ENCODE results near the gene KCNMA1. TPM values are rescaled to one million over a fixed set of nuclear protein-coding genes. Genes with fewer than 3 reads are reported as not detected.

The KCNMA1 gene
- total and polyA plus RNA-seq, 10 of the 15 experiments (the other 5 are each of a cell fraction or from before 2014, with no cell fraction given) = 8.5 to 77.0 (median 21.3) TPM

DNA sequence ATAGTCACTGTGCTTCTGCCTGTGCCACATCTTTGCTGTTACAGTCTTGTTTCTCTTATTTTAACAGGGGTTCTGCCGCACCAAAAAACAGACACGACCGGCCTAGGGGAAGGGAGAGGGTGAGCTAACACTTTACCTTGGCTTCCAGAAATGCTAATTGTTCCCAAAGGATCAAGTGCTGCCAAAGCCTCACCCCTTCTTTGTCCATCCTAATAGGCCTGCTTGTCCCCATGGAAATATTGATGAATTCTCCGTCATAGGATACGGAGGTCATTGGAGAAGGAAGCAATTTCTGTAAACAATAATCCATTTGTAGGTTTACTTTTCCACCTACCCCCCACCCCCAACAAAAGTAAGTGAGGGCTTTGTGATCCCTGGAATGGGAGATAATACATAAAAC lies 567.3 kb downstream of the KCNMA1 start (continued):
- TF ChIP-seq, protein P1, sequence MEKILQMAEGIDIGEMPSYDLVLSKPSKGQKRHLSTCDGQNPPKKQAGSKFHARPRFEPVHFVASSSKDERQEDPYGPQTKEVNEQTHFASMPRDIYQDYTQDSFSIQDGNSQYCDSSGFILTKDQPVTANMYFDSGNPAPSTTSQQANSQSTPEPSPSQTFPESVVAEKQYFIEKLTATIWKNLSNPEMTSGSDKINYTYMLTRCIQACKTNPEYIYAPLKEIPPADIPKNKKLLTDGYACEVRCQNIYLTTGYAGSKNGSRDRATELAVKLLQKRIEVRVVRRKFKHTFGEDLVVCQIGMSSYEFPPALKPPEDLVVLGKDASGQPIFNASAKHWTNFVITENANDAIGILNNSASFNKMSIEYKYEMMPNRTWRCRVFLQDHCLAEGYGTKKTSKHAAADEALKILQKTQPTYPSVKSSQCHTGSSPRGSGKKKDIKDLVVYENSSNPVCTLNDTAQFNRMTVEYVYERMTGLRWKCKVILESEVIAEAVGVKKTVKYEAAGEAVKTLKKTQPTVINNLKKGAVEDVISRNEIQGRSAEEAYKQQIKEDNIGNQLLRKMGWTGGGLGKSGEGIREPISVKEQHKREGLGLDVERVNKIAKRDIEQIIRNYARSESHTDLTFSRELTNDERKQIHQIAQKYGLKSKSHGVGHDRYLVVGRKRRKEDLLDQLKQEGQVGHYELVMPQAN (conservative IDR thresholded peaks at IDR 0.05) = no peak
- TF ChIP-seq, protein P2, sequence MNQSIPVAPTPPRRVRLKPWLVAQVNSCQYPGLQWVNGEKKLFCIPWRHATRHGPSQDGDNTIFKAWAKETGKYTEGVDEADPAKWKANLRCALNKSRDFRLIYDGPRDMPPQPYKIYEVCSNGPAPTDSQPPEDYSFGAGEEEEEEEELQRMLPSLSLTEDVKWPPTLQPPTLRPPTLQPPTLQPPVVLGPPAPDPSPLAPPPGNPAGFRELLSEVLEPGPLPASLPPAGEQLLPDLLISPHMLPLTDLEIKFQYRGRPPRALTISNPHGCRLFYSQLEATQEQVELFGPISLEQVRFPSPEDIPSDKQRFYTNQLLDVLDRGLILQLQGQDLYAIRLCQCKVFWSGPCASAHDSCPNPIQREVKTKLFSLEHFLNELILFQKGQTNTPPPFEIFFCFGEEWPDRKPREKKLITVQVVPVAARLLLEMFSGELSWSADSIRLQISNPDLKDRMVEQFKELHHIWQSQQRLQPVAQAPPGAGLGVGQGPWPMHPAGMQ (IDR thresholded peaks at IDR 0.05; ENCODE audit: borderline replicate concordance) = no peak
- no peak for TF ChIP-seq SREBF2 (IDR thresholded peaks at IDR 0.05; ENCODE audit: low read length)

DNA sequence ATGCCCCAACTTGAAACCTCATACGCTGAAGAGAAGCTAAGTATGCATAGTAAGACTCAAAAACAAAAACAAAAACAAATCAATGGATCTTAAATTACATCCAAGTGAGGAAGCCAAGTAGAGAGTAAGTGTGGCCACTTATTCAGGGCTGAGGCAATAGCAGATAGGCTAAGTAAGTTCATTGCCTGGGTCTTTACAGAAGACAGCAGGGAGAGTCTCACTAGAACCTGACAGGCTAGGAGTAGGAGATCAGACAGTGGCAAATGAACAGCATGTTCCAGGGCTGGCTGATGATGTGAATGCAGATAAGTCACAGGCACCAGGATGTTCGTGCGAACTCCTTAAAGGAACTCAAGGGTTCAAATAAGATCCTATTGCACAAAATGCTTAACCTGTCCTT lies 568.6 kb downstream of the KCNMA1 start:
- intact Hi-C loops (cut with micrococcal nuclease; ENCODE audit: unreplicated experiment) (no loop called here), in situ Hi-C loops (cut with MboI) (no loop called here)
- ChIA-PET POLR2A (no interaction called here), CTCF (interaction anchor here (1.2 kb wide), 1 partner anchor 32 kb away, joined by 3 read pairs; no protein-coding TSS in a partner anchor), SMC1A (ENCODE audit: uncharacterized antibody, unreplicated experiment) (no interaction called here), RAD21 (ENCODE audit: unreplicated experiment) (no interaction called here)
- FAIRE-seq = no peak
- DNase-seq (ENCODE audit: low read depth, low spot score) = no peak
- no TSS peak for BruUV-seq (replicated peaks)
- no peaks in the 10 kb centered on the region for H3K36me3 ChIP-seq (ENCODE audit: control insufficient read depth in 2 of 2, insufficient read depth in 2 of 2, low read length in 1 of 2)
- WGBS (ENCODE audit: insufficient coverage, insufficient replicate concordance, low lambda C conversion rate, missing lambda C conversion rate) = 41% methylated on average over 3 of the region's 3 CpGs
- no peak for ATAC-seq
- no peak overlapping the region for H3K9ac ChIP-seq (ENCODE audit: control insufficient read depth, insufficient read depth, low read length)
- H3K27ac ChIP-seq (ENCODE audit: control insufficient read depth, insufficient read depth) = no peak overlapping the region
- H3K27me3 ChIP-seq (replicated peaks in 1 of 2; ENCODE audit: control insufficient read depth in 2 of 2, insufficient read depth in 2 of 2, low read length in 1 of 2) = no peaks in the 10 kb centered on the region
- H2AFZ ChIP-seq (ENCODE audit: control insufficient read depth, low read depth, low read length) = no peak overlapping the region
- no peaks in the 10 kb centered on the region for H3K79me2 ChIP-seq (ENCODE audit: control insufficient read depth, insufficient read depth, low read length)
- no peak overlapping the region for H3K4me3 ChIP-seq
- H4K20me1 ChIP-seq (ENCODE audit: control insufficient read depth, insufficient read depth) = no peaks in the 10 kb centered on the region
- no peak overlapping the region for H3K4me2 ChIP-seq (ENCODE audit: control insufficient read depth, insufficient read depth)
- no peaks in the 10 kb centered on the region for H3K4me1 ChIP-seq (ENCODE audit: control insufficient read depth, insufficient read depth, low read length)
- H3K9me3 ChIP-seq (replicated peaks; ENCODE audit: control insufficient read depth, insufficient read depth, low read length) = no peaks in the 10 kb centered on the region
- TF ChIP-seq NR2C1 (IDR thresholded peaks at IDR 0.05) (no peak), MXI1 (IDR thresholded peaks at IDR 0.05; ENCODE audit: low read depth, low read length) (no peak), BHLHE40 (IDR thresholded peaks at IDR 0.05; ENCODE audit: borderline replicate concordance in 1 of 2, low read depth in 2 of 2, low read length in 1 of 2) (no peak), SPI1 (IDR thresholded peaks at IDR 0.05; ENCODE audit: borderline replicate concordance, insufficient read depth, low read depth, low read length) (no peak), EZH2 (IDR thresholded peaks at IDR 0.05; ENCODE audit: borderline replicate concordance, control insufficient read depth, low read depth, low read length) (no peak), MEF2A (IDR thresholded peaks at IDR 0.05; ENCODE audit: insufficient read depth, low read depth, low read length) (no peak), SMAD1 (IDR thresholded peaks at IDR 0.05; ENCODE audit: low read depth, partially characterized antibody) (no peak), ZNF217 (IDR thresholded peaks at IDR 0.05) (no peak), BCL11A (IDR thresholded peaks at IDR 0.05; ENCODE audit: low read depth, low read length) (no peak), SUPT20H (IDR thresholded peaks at IDR 0.05; ENCODE audit: borderline replicate concordance, control insufficient read depth, low read depth, low read length) (no peak)
- TF ChIP-seq, protein P3, sequence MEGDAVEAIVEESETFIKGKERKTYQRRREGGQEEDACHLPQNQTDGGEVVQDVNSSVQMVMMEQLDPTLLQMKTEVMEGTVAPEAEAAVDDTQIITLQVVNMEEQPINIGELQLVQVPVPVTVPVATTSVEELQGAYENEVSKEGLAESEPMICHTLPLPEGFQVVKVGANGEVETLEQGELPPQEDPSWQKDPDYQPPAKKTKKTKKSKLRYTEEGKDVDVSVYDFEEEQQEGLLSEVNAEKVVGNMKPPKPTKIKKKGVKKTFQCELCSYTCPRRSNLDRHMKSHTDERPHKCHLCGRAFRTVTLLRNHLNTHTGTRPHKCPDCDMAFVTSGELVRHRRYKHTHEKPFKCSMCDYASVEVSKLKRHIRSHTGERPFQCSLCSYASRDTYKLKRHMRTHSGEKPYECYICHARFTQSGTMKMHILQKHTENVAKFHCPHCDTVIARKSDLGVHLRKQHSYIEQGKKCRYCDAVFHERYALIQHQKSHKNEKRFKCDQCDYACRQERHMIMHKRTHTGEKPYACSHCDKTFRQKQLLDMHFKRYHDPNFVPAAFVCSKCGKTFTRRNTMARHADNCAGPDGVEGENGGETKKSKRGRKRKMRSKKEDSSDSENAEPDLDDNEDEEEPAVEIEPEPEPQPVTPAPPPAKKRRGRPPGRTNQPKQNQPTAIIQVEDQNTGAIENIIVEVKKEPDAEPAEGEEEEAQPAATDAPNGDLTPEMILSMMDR (IDR thresholded peaks at IDR 0.05 in 2 of 3, conservative IDR thresholded peaks at IDR 0.05 in 1 of 3; ENCODE audit: control insufficient read depth in 2 of 3, extremely low read depth in 1 of 3, insufficient read depth in 1 of 3, low read depth in 3 of 3, low read length in 3 of 3) = no peak
- TF ChIP-seq, protein P2 (IDR thresholded peaks at IDR 0.05; ENCODE audit: borderline replicate concordance) = no peak
